H1 (cell line): ENCODE results near the gene NSDHL. TPM values are rescaled to one million over a fixed set of nuclear protein-coding genes. Genes with fewer than 3 reads are reported as not detected.

ENCODE experiments used
- CTCF ChIA-PET: fragments of 300-600 bp; sonication (Branson Sonifier 250); formaldehyde crosslinking; loops from one replicate; lab custom pipeline; 2021; ENCODE audit not compliant: partially characterized antibody; lab: Charles Lee
- POLR2A ChIA-PET: fragments of 300-600 bp; sonication (Branson Sonifier 250); formaldehyde crosslinking; loops from one replicate; lab custom pipeline; 2021; ENCODE audit warnings: inconsistent platforms; ENCODE audit not compliant: partially characterized antibody; lab: Charles Lee
- DNase-seq, 2 experiments: peaks; one replicate each; pipeline versions ENCODE4 v3.0.0 to v3.0.0-alpha.2; 2010 to 2022; ENCODE audit warnings: low spot score in 2 of 2, low read depth in 1 of 2, mixed read lengths in 1 of 2
- FAIRE-seq: peaks from 2 replicates; lab custom pipeline; 2011; peaks lifted over from hg19 to GRCh38; lab: Jason Lieb, UNC
- H2AFZ ChIP-seq: 2 replicates; pipeline ENCODE4 v1.8.1; 2012; ENCODE audit warnings: low read length, inconsistent platforms
- H2AK5ac ChIP-seq: 2 replicates; pipeline ENCODE4 v1.6.1; 2013; ENCODE audit warnings: low read depth, low read length
- H2BK120ac ChIP-seq: replicated peaks from 2 replicates; pipeline ENCODE3; 2013; ENCODE audit warnings: low read depth, low read length, inconsistent platforms
- H2BK12ac ChIP-seq: 2 replicates; pipeline ENCODE4 v1.6.1; 2013; ENCODE audit warnings: low read depth, low read length
- H2BK15ac ChIP-seq: 2 replicates; pipeline ENCODE4 v1.6.1; 2013; ENCODE audit warnings: low read length
- H2BK20ac ChIP-seq: 2 replicates; pipeline ENCODE4 v1.6.1; 2013; ENCODE audit warnings: low read length
- H2BK5ac ChIP-seq: 2 replicates; pipeline ENCODE4 v1.6.1; 2013; ENCODE audit warnings: low read depth, low read length
- H3K14ac ChIP-seq: 2 replicates; pipeline ENCODE4 v1.6.1; 2013; ENCODE audit warnings: inconsistent platforms; ENCODE audit not compliant: insufficient read length
- H3K18ac ChIP-seq: 2 replicates; pipeline ENCODE4 v1.6.1; 2013; ENCODE audit warnings: low read length; ENCODE audit errors: extremely low read depth
- H3K23ac ChIP-seq: 2 replicates; pipeline ENCODE4 v1.6.1; 2013; ENCODE audit warnings: inconsistent platforms; ENCODE audit not compliant: insufficient read length
- H3K23me2 ChIP-seq: 2 replicates; pipeline ENCODE4 v1.6.1; 2013; ENCODE audit warnings: low read depth, low read length
- H3K27ac ChIP-seq: 2 replicates; pipeline ENCODE4 v1.6.1; 2011; ENCODE audit warnings: low read depth, low read length, inconsistent platforms
- H3K27me3 ChIP-seq, 4 experiments: replicated peaks in 1 of 4; 1 replicate in 1 of 4; 2 replicates in 3 of 4; pipeline versions ENCODE4 v1.6.1 to v1.8.1; 2011 to 2013; ENCODE audit warnings: low read length in 3 of 4, mild to moderate bottlenecking in 3 of 4, inconsistent platforms in 2 of 4, mixed read lengths in 2 of 4, moderate library complexity in 1 of 4; ENCODE audit not compliant: control insufficient read depth in 3 of 4, insufficient read depth in 3 of 4; ENCODE audit errors: extremely low read depth in 1 of 4
- H3K36me3 ChIP-seq, 4 experiments: 2 replicates each; pipeline versions ENCODE4 v1.6.1 to v1.8.1; 2011 to 2013; ENCODE audit warnings: mild to moderate bottlenecking in 4 of 4, low read length in 3 of 4, moderate library complexity in 2 of 4, control low read depth in 1 of 4, inconsistent platforms in 1 of 4; ENCODE audit not compliant: insufficient read depth in 4 of 4, control insufficient read depth in 2 of 4
- H3K4ac ChIP-seq: replicated peaks from 2 replicates; pipeline ENCODE3; 2013; ENCODE audit warnings: low read length, low read depth, mixed read lengths, inconsistent platforms; ENCODE audit not compliant: insufficient read length
- H3K4me1 ChIP-seq, 4 experiments: replicated peaks in 1 of 4; 1 replicate in 1 of 4; 2 replicates in 3 of 4; pipeline versions ENCODE4 v1.6.1 to v1.8.1; 2011 to 2013; ENCODE audit warnings: low read length in 3 of 4, inconsistent platforms in 2 of 4, mixed read lengths in 1 of 4; ENCODE audit not compliant: insufficient read depth in 4 of 4, control insufficient read depth in 3 of 4
- H3K4me2 ChIP-seq, 2 experiments: 2 replicates each; pipeline versions ENCODE4 v1.6.1 to v1.8.1; 2011 to 2013; ENCODE audit warnings: low read depth in 2 of 2, low read length in 2 of 2, control low read depth in 1 of 2, inconsistent platforms in 1 of 2, mild to moderate bottlenecking in 1 of 2; ENCODE audit not compliant: insufficient read depth in 1 of 2
- H3K4me3 ChIP-seq, 4 experiments: fragments of 200-600, 300-600 bp in 1 of 4; sonication (generic), shearing (Covaris generic), sonication (Bioruptor Twin) in 1 of 4; 2 replicates each; pipeline versions ENCODE4 v1.5.1 to v1.8.1; 2011 to 2016; ENCODE audit warnings: low read length in 4 of 4, low read depth in 3 of 4, control low read depth in 2 of 4, inconsistent platforms in 2 of 4, mild to moderate bottlenecking in 2 of 4, mixed read lengths in 1 of 4, moderate library complexity in 1 of 4; ENCODE audit not compliant: insufficient read depth in 2 of 4; ENCODE audit errors: extremely low read depth in 1 of 4
- H3K56ac ChIP-seq: replicated peaks from 2 replicates; pipeline ENCODE3; 2013; ENCODE audit warnings: low read depth, mild to moderate bottlenecking, mixed read lengths, low read length, inconsistent platforms; ENCODE audit not compliant: insufficient read length
- H3K79me1 ChIP-seq: 2 replicates; pipeline ENCODE4 v1.6.1; 2013; ENCODE audit warnings: low read depth, low read length, control low read depth
- H3K79me2 ChIP-seq, 2 experiments: 2 replicates each; pipeline versions ENCODE4 v1.6.1 to v1.8.1; 2012 to 2013; ENCODE audit warnings: low read length in 2 of 2, mild to moderate bottlenecking in 2 of 2, inconsistent platforms in 1 of 2; ENCODE audit not compliant: insufficient read depth in 2 of 2, control insufficient read depth in 1 of 2
- H3K9ac ChIP-seq, 4 experiments: replicated peaks in 1 of 4; 1 replicate in 1 of 4; 2 replicates in 3 of 4; pipeline versions ENCODE4 v1.6.1 to v1.8.1; 2011 to 2013; ENCODE audit warnings: low read depth in 3 of 4, low read length in 3 of 4, control low read depth in 2 of 4, mild to moderate bottlenecking in 2 of 4, moderate library complexity in 2 of 4, inconsistent platforms in 1 of 4; ENCODE audit errors: extremely low read depth in 1 of 4
- H3K9me3 ChIP-seq, 2 experiments: 2 replicates each; pipeline versions ENCODE4 v1.6.1 to v1.8.1; 2012 to 2013; ENCODE audit warnings: mild to moderate bottlenecking in 2 of 2, moderate library complexity in 2 of 2, control low read depth in 1 of 2, inconsistent platforms in 1 of 2, low read depth in 1 of 2, low read length in 1 of 2, mixed read lengths in 1 of 2; ENCODE audit not compliant: insufficient read depth in 2 of 2
- H4K20me1 ChIP-seq, 2 experiments: replicated peaks in 1 of 2; 2 replicates each; pipeline versions ENCODE3 to v1.8.1; 2011 to 2013; ENCODE audit warnings: inconsistent platforms in 2 of 2, low read length in 2 of 2, mild to moderate bottlenecking in 1 of 2; ENCODE audit not compliant: insufficient read depth in 2 of 2, control insufficient read depth in 1 of 2
- H4K5ac ChIP-seq: 2 replicates; pipeline ENCODE4 v1.6.1; 2013; ENCODE audit warnings: low read length, low read depth, mixed read lengths, inconsistent platforms; ENCODE audit not compliant: insufficient read length
- H4K8ac ChIP-seq: 2 replicates; pipeline ENCODE4 v1.8.0; 2013; ENCODE audit warnings: mild to moderate bottlenecking, moderate library complexity, low read length, inconsistent platforms; ENCODE audit not compliant: insufficient read depth; ENCODE audit errors: extremely low read depth
- H4K91ac ChIP-seq: replicated peaks from 2 replicates; pipeline ENCODE3; 2013; ENCODE audit warnings: low read length, mixed read lengths, inconsistent platforms; ENCODE audit not compliant: insufficient read length
- KDM5A ChIP-seq: fragments of 200-600 bp; IDR thresholded peaks from 2 replicates; pipeline ENCODE4 v1.7.1; 2012; ENCODE audit warnings: mild to moderate bottlenecking, low read length, inconsistent platforms, mixed read lengths
- RAD21 ChIP-seq, 2 experiments: IDR thresholded peaks in 1 of 2; conservative IDR thresholded peaks in 1 of 2; 2 replicates each; pipeline ENCODE4 v1.6.1; 2011; ENCODE audit warnings: low read depth in 2 of 2, low read length in 2 of 2, improper control_type of control experiment in 1 of 2, inconsistent platforms in 1 of 2, mild to moderate bottlenecking in 1 of 2, moderate library complexity in 1 of 2
- WGBS, 2 experiments: shearing (Covaris generic) in 1 of 2; methylation state at CpG; one replicate each; pipeline versions ENCODE4 v1.1.6 to v1.1.7; 2013 to 2015; ENCODE audit warnings: low lambda C conversion rate in 2 of 2, mixed read lengths in 2 of 2, inconsistent platforms in 1 of 2, low coverage in 1 of 2, missing lambda C conversion rate in 1 of 2; ENCODE audit not compliant: insufficient replicate concordance in 2 of 2, insufficient coverage in 1 of 2, insufficient read length in 1 of 2; ENCODE audit errors: extremely low coverage in 1 of 2, missing lambda C conversion rate in 1 of 2; 5-methylcytosine and 5-hydroxymethylcytosine counted together
- polyA plus RNA-seq, 7 experiments: library from polyadenylated mRNA; depleted of rRNA in 3 of 7; stranded (reverse) in 5 of 7; unstranded in 2 of 7; fragments of >200 nt in 5 of 7; fragments of 200-250 nt in 2 of 7; gene quantifications; 1 replicate in 5 of 7; 2 replicates in 1 of 7; 4 replicates in 1 of 7; pipeline versions ENCODE4 v1.2.1 to v1.2.3, GENCODE V29; 2011 to 2013; ENCODE audit warnings: missing spikeins in 2 of 7, mixed read lengths in 2 of 7
- total RNA-seq: library from RNA; stranded (reverse); fragmentation: NEBNext Ultra II Directional; extraction: Animal tissue kit (Norgen Biotek cat#: 25700); gene quantifications from 2 replicates; pipeline ENCODE4 v1.2.1, GENCODE V29; 2021
- TF ChIP-seq, protein P1 (sequence below), 3 experiments: IDR thresholded peaks; 1 replicate in 2 of 3; 2 replicates in 1 of 3; pipeline versions ENCODE4 v1.5.1 to v1.6.1; 2011; ENCODE audit warnings: low read length in 3 of 3, mild to moderate bottlenecking in 3 of 3, inconsistent platforms in 2 of 3, low read depth in 1 of 3, moderate library complexity in 1 of 3; ENCODE audit not compliant: insufficient read depth in 1 of 3; ENCODE audit errors: control extremely low read depth in 1 of 3

NSDHL gene
- total and polyA plus RNA-seq, 2 of the 8 experiments (the other 6 are each of a cell fraction or from before 2014, with no cell fraction given): 31.5 to 34.6 TPM

DNA sequence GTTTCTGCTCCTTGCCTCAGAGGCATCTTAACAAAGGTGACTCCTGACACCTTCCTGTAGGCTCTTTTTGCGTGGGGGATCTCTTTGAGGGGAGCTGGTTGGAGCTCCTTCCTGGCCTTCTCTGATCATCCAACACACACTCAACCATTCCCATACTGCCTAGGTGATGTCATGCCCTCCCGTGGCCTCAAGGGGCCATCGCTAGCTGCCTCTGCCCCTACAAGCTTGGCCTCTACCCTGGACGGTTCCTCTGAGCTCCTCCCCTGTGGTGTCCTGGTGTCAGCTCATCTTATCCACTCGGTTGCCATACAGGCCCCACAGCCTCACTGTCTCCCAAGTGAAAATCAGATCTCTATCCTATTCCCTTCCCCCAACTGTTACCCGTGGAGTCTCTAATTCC, 53.3 kb downstream of the NSDHL start:
- peak; percentile 66 for FAIRE-seq
- Histone ChIP-seq H3K9me3 (no peaks in the 10 kb centered on the region), H2BK120ac (no peak overlapping the region), H2AFZ (no peak overlapping the region), H3K9ac (no peak overlapping the region), H4K5ac (no peak overlapping the region), H4K91ac (no peak overlapping the region), H2BK5ac (no peak overlapping the region), H2AK5ac (no peak overlapping the region), H2BK15ac (no peak overlapping the region), H2BK20ac (no peak overlapping the region), H3K36me3 (no peaks in the 10 kb centered on the region), H3K27ac (no peak overlapping the region), H4K8ac (no peak overlapping the region), H3K23me2 (no peaks in the 10 kb centered on the region), H3K23ac (no peak overlapping the region), H3K4ac (no peak overlapping the region), H3K79me2 (no peaks in the 10 kb centered on the region), H3K4me1 (peaks cover 0 to 3% (median 0%) of the 10 kb centered on the region in 4 experiments; a peak in 3 of 7 replicates), H3K27me3 (no peaks in the 10 kb centered on the region), H3K56ac (no peak overlapping the region), H4K20me1 (no peaks in the 10 kb centered on the region), H3K79me1 (no peaks in the 10 kb centered on the region), H3K14ac (no peak overlapping the region), H2BK12ac (no peak overlapping the region), H3K18ac (no peak overlapping the region), H3K4me2 (no peak overlapping the region), H3K4me3 (no peak overlapping the region)
- TF ChIP-seq RAD21 (IDR thresholded peaks at IDR 0.05 in 1 of 2, conservative IDR thresholded peaks at IDR 0.05 in 1 of 2; ENCODE audit: low read depth in 2 of 2, low read length in 2 of 2) (peak; percentile 15 to 29; a peak in 1 of 4 replicates), KDM5A (no peak)
- TF ChIP-seq, protein P1, sequence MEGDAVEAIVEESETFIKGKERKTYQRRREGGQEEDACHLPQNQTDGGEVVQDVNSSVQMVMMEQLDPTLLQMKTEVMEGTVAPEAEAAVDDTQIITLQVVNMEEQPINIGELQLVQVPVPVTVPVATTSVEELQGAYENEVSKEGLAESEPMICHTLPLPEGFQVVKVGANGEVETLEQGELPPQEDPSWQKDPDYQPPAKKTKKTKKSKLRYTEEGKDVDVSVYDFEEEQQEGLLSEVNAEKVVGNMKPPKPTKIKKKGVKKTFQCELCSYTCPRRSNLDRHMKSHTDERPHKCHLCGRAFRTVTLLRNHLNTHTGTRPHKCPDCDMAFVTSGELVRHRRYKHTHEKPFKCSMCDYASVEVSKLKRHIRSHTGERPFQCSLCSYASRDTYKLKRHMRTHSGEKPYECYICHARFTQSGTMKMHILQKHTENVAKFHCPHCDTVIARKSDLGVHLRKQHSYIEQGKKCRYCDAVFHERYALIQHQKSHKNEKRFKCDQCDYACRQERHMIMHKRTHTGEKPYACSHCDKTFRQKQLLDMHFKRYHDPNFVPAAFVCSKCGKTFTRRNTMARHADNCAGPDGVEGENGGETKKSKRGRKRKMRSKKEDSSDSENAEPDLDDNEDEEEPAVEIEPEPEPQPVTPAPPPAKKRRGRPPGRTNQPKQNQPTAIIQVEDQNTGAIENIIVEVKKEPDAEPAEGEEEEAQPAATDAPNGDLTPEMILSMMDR (IDR thresholded peaks at IDR 0.05; ENCODE audit: control extremely low read depth in 1 of 3, insufficient read depth in 1 of 3, low read depth in 1 of 3, low read length in 3 of 3): peak; percentile 25 to 46 (median 37); a peak in 3 of 4 replicates
- POLR2A ChIA-PET: interaction anchor here (3.1 kb wide), 1 partner anchor 11 kb away, joined by 13 read pairs; no protein-coding TSS in a partner anchor
- no peak for DNase-seq
- CTCF ChIA-PET: interaction anchor here (0.8 to 6.9 kb wide), 10 partner anchors 9 to 42 kb away, joined by 3 to 60 read pairs (median 4); no protein-coding TSS in a partner anchor
- WGBS, 2 experiments: 65% methylated on average over 6 of the region's 6 CpGs; no CpG with 5 or more reads in 1 of the 2 experiments
